ENCODE measurements around the gene CELF2.

DNA sequence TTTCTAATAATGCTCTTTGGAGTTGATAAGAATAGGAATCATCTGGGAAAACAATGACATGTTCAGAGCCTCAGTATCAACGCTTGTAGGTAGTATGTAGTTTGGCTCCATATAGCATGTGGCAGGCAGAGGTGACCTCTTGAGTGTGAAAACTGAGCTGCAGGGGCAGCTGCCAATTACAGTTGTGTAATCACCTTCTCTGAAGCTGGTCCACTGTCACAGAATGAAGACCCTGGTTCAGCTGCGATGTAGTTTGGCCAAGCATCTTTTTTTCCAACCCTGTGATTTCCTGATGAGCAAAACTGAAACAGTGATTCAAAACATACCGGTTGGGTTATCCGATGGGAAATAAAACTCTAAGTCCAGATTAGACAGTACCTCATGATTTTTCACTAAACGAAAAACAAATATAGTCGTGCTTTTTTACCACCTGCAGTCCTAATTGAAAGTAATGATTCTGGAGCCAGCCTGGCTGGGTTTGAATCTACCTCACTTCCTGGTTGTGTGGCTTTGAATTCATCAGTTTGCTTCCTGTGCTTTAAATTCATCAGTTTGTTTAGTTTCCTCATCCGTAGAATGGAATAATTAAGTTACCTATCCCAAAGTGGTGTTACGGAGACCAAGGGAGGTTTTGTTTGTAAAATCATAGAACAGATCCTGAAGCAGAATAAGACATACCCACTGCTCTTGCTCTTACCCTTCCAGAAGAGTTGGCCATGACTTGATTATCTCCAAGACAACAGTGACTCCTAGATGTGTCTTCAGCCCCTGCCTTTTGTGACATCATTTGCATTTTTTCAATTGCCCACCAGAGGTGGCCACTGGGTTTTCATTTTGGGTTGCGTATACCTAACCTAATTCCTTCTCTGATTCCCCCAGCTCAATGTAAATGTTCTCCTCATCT, 87.4 kb downstream of the CELF2 start:
- TF ChIP-seq ZNF391 (tag by site-specific recombination; IDR thresholded peaks at IDR 0.05; ENCODE audit: borderline replicate concordance, low read depth) (no peak), GFI1B (tag by site-specific recombination; IDR thresholded peaks at IDR 0.05) (no peak), ZNF239 (tag by site-specific recombination; IDR thresholded peaks at IDR 0.05) (no peak), YY1 (tag by site-specific recombination; IDR thresholded peaks at IDR 0.05) (no peak), ZNF792 (tag by site-specific recombination; IDR thresholded peaks at IDR 0.05) (no peak), ZNF830 (tag by site-specific recombination; IDR thresholded peaks at IDR 0.05; ENCODE audit: low read depth) (no peak), ZNF292 (tag by site-specific recombination; IDR thresholded peaks at IDR 0.05; ENCODE audit: borderline replicate concordance, low read depth) (no peak), ZNF266 (tag by site-specific recombination; IDR thresholded peaks at IDR 0.05; ENCODE audit: low read depth) (no peak), TRIM28 (IDR thresholded peaks at IDR 0.05; ENCODE audit: borderline replicate concordance, low read length) (no peak), ZNF837 (tag by site-specific recombination; IDR thresholded peaks at IDR 0.05) (no peak)
- TF ChIP-seq, protein P1, sequence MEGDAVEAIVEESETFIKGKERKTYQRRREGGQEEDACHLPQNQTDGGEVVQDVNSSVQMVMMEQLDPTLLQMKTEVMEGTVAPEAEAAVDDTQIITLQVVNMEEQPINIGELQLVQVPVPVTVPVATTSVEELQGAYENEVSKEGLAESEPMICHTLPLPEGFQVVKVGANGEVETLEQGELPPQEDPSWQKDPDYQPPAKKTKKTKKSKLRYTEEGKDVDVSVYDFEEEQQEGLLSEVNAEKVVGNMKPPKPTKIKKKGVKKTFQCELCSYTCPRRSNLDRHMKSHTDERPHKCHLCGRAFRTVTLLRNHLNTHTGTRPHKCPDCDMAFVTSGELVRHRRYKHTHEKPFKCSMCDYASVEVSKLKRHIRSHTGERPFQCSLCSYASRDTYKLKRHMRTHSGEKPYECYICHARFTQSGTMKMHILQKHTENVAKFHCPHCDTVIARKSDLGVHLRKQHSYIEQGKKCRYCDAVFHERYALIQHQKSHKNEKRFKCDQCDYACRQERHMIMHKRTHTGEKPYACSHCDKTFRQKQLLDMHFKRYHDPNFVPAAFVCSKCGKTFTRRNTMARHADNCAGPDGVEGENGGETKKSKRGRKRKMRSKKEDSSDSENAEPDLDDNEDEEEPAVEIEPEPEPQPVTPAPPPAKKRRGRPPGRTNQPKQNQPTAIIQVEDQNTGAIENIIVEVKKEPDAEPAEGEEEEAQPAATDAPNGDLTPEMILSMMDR (tag by site-specific recombination; IDR thresholded peaks at IDR 0.05) = no peak
- TF ChIP-seq, protein P2, sequence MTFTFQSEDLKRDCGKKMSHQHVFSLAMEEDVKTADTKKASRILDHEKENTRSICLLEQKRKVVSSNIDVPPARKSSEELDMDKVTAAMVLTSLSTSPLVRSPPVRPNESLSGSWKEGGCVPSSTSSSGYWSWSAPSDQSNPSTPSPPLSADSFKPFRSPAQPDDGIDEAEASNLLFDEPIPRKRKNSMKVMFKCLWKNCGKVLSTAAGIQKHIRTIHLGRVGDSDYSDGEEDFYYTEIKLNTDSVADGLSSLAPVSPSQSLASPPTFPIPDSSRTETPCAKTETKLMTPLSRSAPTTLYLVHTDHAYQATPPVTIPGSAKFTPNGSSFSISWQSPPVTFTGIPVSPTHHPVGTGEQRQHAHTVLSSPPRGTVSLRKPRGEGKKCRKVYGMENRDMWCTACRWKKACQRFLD (tag by site-specific recombination; IDR thresholded peaks at IDR 0.05) = no peak
- TF ChIP-seq, protein P3, sequence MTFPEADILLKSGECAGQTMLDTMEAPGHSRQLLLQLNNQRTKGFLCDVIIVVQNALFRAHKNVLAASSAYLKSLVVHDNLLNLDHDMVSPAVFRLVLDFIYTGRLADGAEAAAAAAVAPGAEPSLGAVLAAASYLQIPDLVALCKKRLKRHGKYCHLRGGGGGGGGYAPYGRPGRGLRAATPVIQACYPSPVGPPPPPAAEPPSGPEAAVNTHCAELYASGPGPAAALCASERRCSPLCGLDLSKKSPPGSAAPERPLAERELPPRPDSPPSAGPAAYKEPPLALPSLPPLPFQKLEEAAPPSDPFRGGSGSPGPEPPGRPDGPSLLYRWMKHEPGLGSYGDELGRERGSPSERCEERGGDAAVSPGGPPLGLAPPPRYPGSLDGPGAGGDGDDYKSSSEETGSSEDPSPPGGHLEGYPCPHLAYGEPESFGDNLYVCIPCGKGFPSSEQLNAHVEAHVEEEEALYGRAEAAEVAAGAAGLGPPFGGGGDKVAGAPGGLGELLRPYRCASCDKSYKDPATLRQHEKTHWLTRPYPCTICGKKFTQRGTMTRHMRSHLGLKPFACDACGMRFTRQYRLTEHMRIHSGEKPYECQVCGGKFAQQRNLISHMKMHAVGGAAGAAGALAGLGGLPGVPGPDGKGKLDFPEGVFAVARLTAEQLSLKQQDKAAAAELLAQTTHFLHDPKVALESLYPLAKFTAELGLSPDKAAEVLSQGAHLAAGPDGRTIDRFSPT (tag by site-specific recombination; IDR thresholded peaks at IDR 0.05) = no peak
